IMR-90 (cell line): ENCODE results near the gene DENND1C. TPM values are rescaled to one million over a fixed set of nuclear protein-coding genes. Genes with fewer than 3 reads are reported as not detected.

Experiments
- ATAC-seq: fragments of 200-7000 bp; cut with Tn5 transposase; 2 replicates; pipeline ENCODE4 v1.9.1; 2020; ENCODE audit warnings: low read depth, mild to moderate bottlenecking, moderate library complexity
- BruUV-seq: library from RNA; stranded (reverse); fragments of 400-500 nt; replicated peaks from 2 replicates; lab custom pipeline; 2021; lab: Mats Ljungman, UMichigan
- CTCF ChIA-PET: fragments of 300-600 bp; formaldehyde crosslinking; extraction: SDS; loops from one replicate; lab custom pipeline; 2021; ENCODE audit warnings: antibody characterized with exemption; lab: Yijun Ruan, JAX
- POLR2A ChIA-PET: fragments of 300-600 bp; sonication (Branson Sonifier 250); formaldehyde crosslinking; loops from one replicate; lab custom pipeline; 2022; ENCODE audit warnings: antibody characterized with exemption; ENCODE audit not compliant: unreplicated experiment; lab: Charles Lee
- DNase-seq: peaks from one replicate; pipeline ENCODE4 v3.0.0; 2013
- H2AFZ ChIP-seq: replicated peaks from 2 replicates; pipeline ENCODE3; 2013; ENCODE audit warnings: low read length, mild to moderate bottlenecking; ENCODE audit not compliant: poor library complexity
- H2AK5ac ChIP-seq: 2 replicates; pipeline ENCODE4 v1.6.1; 2013; ENCODE audit warnings: low read depth, low read length, inconsistent platforms
- H2AK9ac ChIP-seq: replicated peaks from 2 replicates; pipeline ENCODE3; 2013; ENCODE audit warnings: mild to moderate bottlenecking, low read depth, low read length, moderate library complexity; ENCODE audit not compliant: poor library complexity
- H2BK120ac ChIP-seq: 2 replicates; pipeline ENCODE4 v1.6.1; 2013; ENCODE audit warnings: low read depth, low read length, inconsistent platforms
- H2BK15ac ChIP-seq: 3 replicates; pipeline ENCODE4 v1.6.1; 2013; ENCODE audit warnings: low read depth, low read length, inconsistent platforms
- H2BK20ac ChIP-seq: 2 replicates; pipeline ENCODE4 v1.6.1; 2013; ENCODE audit warnings: low read depth, mild to moderate bottlenecking, inconsistent platforms, low read length, moderate library complexity
- H2BK5ac ChIP-seq: 2 replicates; pipeline ENCODE4 v1.6.1; 2013; ENCODE audit warnings: mild to moderate bottlenecking, low read depth, low read length, inconsistent platforms; ENCODE audit not compliant: poor library complexity, severe bottlenecking
- H3K14ac ChIP-seq: replicated peaks from 2 replicates; pipeline ENCODE4 v1.6.1; 2013; ENCODE audit warnings: low read depth, low read length, inconsistent platforms
- H3K18ac ChIP-seq: 2 replicates; pipeline ENCODE4 v1.6.1; 2013; ENCODE audit warnings: low read depth, low read length, control low read depth
- H3K23ac ChIP-seq: 2 replicates; pipeline ENCODE4 v1.6.1; 2013; ENCODE audit warnings: low read depth, low read length, inconsistent platforms
- H3K27ac ChIP-seq: 2 replicates; pipeline ENCODE4 v1.5.1; 2013; ENCODE audit warnings: mild to moderate bottlenecking, control low read depth, low read length; ENCODE audit not compliant: insufficient read depth
- H3K27me3 ChIP-seq: 2 replicates; pipeline ENCODE4 v1.6.1; 2013; ENCODE audit warnings: low read length; ENCODE audit not compliant: control insufficient read depth, insufficient read depth
- H3K36me3 ChIP-seq: 2 replicates; pipeline ENCODE4 v1.6.1; 2013; ENCODE audit warnings: low read length, mixed read lengths; ENCODE audit not compliant: control insufficient read depth, insufficient read depth
- H3K4ac ChIP-seq: 2 replicates; pipeline ENCODE4 v1.6.1; 2013; ENCODE audit warnings: low read depth, low read length, inconsistent platforms
- H3K4me1 ChIP-seq: 2 replicates; pipeline ENCODE4 v1.6.1; 2013; ENCODE audit warnings: low read length, mixed read lengths; ENCODE audit not compliant: control insufficient read depth, insufficient read depth
- H3K4me2 ChIP-seq: 2 replicates; pipeline ENCODE4 v1.6.1; 2013; ENCODE audit warnings: low read depth, mild to moderate bottlenecking, control low read depth, low read length, moderate library complexity
- H3K4me3 ChIP-seq: 2 replicates; pipeline ENCODE4 v1.5.1; 2013; ENCODE audit warnings: low read depth, mild to moderate bottlenecking, control low read depth, low read length, moderate library complexity; ENCODE audit not compliant: insufficient read depth
- H3K56ac ChIP-seq: 2 replicates; pipeline ENCODE4 v1.6.1; 2013; ENCODE audit warnings: low read length, inconsistent platforms; ENCODE audit not compliant: insufficient read depth; ENCODE audit errors: extremely low read depth
- H3K79me1 ChIP-seq, 2 experiments: 2 replicates each; pipeline ENCODE4 v1.6.1; 2013; ENCODE audit warnings: low read length in 2 of 2, inconsistent platforms in 1 of 2, low read depth in 1 of 2
- H3K9ac ChIP-seq: 2 replicates; pipeline ENCODE4 v1.6.1; 2013; ENCODE audit warnings: low read depth, low read length, control low read depth
- H3K9me1 ChIP-seq: 2 replicates; pipeline ENCODE4 v1.6.1; 2013; ENCODE audit warnings: low read length, inconsistent platforms; ENCODE audit not compliant: insufficient read depth
- H3K9me3 ChIP-seq: 2 replicates; pipeline ENCODE4 v1.6.1; 2013; ENCODE audit warnings: low read length; ENCODE audit not compliant: control insufficient read depth, insufficient read depth
- H4K20me1 ChIP-seq: 2 replicates; pipeline ENCODE4 v1.6.1; 2013; ENCODE audit warnings: low read length, inconsistent platforms; ENCODE audit not compliant: insufficient read depth
- H4K5ac ChIP-seq: 2 replicates; pipeline ENCODE4 v1.6.1; 2013; ENCODE audit warnings: mild to moderate bottlenecking, low read depth, low read length, control low read depth
- H4K8ac ChIP-seq, 2 experiments: 2 replicates each; pipeline ENCODE4 v1.6.1; 2013; ENCODE audit warnings: low read depth in 2 of 2, low read length in 2 of 2, control low read depth in 1 of 2, inconsistent platforms in 1 of 2
- H4K91ac ChIP-seq: 2 replicates; pipeline ENCODE4 v1.6.1; 2013; ENCODE audit warnings: low read depth, low read length, inconsistent platforms; ENCODE audit not compliant: insufficient read depth
- BHLHE40 ChIP-seq: fragments of 150-350 bp; IDR thresholded peaks from 2 replicates; pipeline ENCODE4 v1.6.1; 2016; ENCODE audit warnings: mild to moderate bottlenecking, low read depth, low read length
- MAZ ChIP-seq: IDR thresholded peaks from 2 replicates; pipeline ENCODE4 v1.6.1; 2012; ENCODE audit warnings: low read depth, mild to moderate bottlenecking, low read length, improper control_type of control experiment, moderate library complexity, borderline replicate concordance
- NFE2L2 ChIP-seq: fragments of 150-350 bp; IDR thresholded peaks from 2 replicates; pipeline ENCODE4 v1.6.1; 2016; ENCODE audit warnings: low read depth, mild to moderate bottlenecking, low read length
- WGBS, 2 experiments: methylation state at CpG; one replicate each; pipeline versions ENCODE4 v1.1.5 to v1.1.7; 2013; ENCODE audit warnings: missing lambda C conversion rate in 2 of 2; ENCODE audit not compliant: insufficient read length in 1 of 2; ENCODE audit errors: extremely low coverage in 2 of 2; 5-methylcytosine and 5-hydroxymethylcytosine counted together
- dilution Hi-C: fragments of 300-500 bp; cut with HindIII; formaldehyde crosslinking; loops from one replicate; pipeline ENCODE4 v1.14.3; 2018; ENCODE audit warnings: low sequenced_read_pairs; ENCODE audit not compliant: unreplicated experiment
- in situ Hi-C: fragments of 300-500 bp; cut with MboI; formaldehyde crosslinking; loops from 3 replicates; pipeline ENCODE4 v1.14.3; 2019; ENCODE audit warnings: low sequenced_read_pairs, inconsistent platforms, mixed read lengths
- intact Hi-C: fragments of 100-400 bp; cut with micrococcal nuclease; formaldehyde crosslinking; loops from 2 replicates; pipeline ENCODE4 v1.10.0; 2022
- polyA plus RNA-seq, 3 experiments: library from polyadenylated mRNA; depleted of rRNA; stranded (reverse); fragments of >200 nt; gene quantifications; 2 replicates each; pipeline ENCODE4 v1.2.3, GENCODE V29; 2012; ENCODE audit warnings: low replicate concordance in 1 of 3
- total RNA-seq: library from RNA; depleted of rRNA; stranded (reverse); fragments of >200 nt; gene quantifications from 2 replicates; pipeline ENCODE4 v1.2.3, GENCODE V29; 2012

Gene DENND1C
- total and polyA plus RNA-seq, 2 of the 4 experiments (the other 2 are of a cell fraction): not detected

- H4K8ac ChIP-seq: peak overlapping the region in 1 of 2 experiments; percentile 5; a peak in 1 of 4 replicates
- H3K14ac ChIP-seq: peak overlapping the region; percentile 90
- ChIA-PET CTCF (no interaction called here), POLR2A (no interaction called here)
- peaks cover 29% of the 10 kb centered on the region for H3K36me3 ChIP-seq
- peak overlapping the region; percentile 74 for H3K9ac ChIP-seq
- peak overlapping the region; percentile 81 for H3K4me2 ChIP-seq
- peak; percentile 42 for DNase-seq
- peaks cover 3% of the 10 kb centered on the region; the same call in 1 of the 2 replicates for H3K9me1 ChIP-seq
- 0% methylated on average over 1 of the region's 20 CpGs; no CpG with 5 or more reads in 1 of the 2 experiments for WGBS, 2 experiments
- no peak overlapping the region for H3K18ac ChIP-seq
- no peak overlapping the region for H2BK5ac ChIP-seq
- H2BK20ac ChIP-seq: no peak overlapping the region
- H2BK15ac ChIP-seq: no peak overlapping the region
- peak overlapping the region; percentile 10 for H3K27ac ChIP-seq
- peak overlapping the region; percentile 59 for H2AK5ac ChIP-seq
- H3K4ac ChIP-seq: peak overlapping the region; percentile 69
- H3K4me3 ChIP-seq: peak overlapping the region; percentile 85
- no peaks in the 10 kb centered on the region for H3K27me3 ChIP-seq
- no TSS peak for BruUV-seq
- H2BK120ac ChIP-seq: no peak overlapping the region
- peaks cover 0 to 40% of the 10 kb centered on the region in 2 experiments; a peak in 2 of 4 replicates for H3K79me1 ChIP-seq
- no peak overlapping the region for H4K5ac ChIP-seq
- intact Hi-C loops: loop anchor here (2.0 kb wide), 1 partner anchor 313 kb away; the partner anchor contains the start of gene GPR108
- peaks cover 55% of the 10 kb centered on the region for H4K20me1 ChIP-seq
- peak overlapping the region; percentile 91 for H3K23ac ChIP-seq
- H4K91ac ChIP-seq: peak overlapping the region; percentile 20; the same call in 1 of the 2 replicates
- TF ChIP-seq BHLHE40 (no peak), NFE2L2 (no peak), MAZ (peak; percentile 41; the same call in 1 of the 2 replicates)
- in situ Hi-C loops: no loop called here
- peaks cover 3% of the 10 kb centered on the region; the same call in 1 of the 2 replicates for H3K9me3 ChIP-seq
- ATAC-seq: peak; percentile 15
- peaks cover 2% of the 10 kb centered on the region; the same call in 1 of the 2 replicates for H3K4me1 ChIP-seq
- peak overlapping the region; percentile 94 for H2AK9ac ChIP-seq
- dilution Hi-C loops: no loop called here
- no peak overlapping the region for H3K56ac ChIP-seq
- peak overlapping the region; percentile 64 for H2AFZ ChIP-seq
Observed at GRCh38 chr19:6423499-6424194, 57.9 kb downstream of the DENND1C start.
